Left colon (tissue), 2 donors: ENCODE results near the gene ZNF385D. TPM values are rescaled to one million over a fixed set of nuclear protein-coding genes. Genes with fewer than 3 reads are reported as not detected.

Experiments
- ATAC-seq: fragments of 200-7000 bp; cut with Tn5 transposase; one replicate; pipeline ENCODE4 v1.9.1; 2020; ENCODE audit warnings: mild to moderate bottlenecking, moderate library complexity
- DNase-seq, 2 donors: peaks; one replicate each; pipeline ENCODE4 v3.0.0-alpha.2; 2020
- intact Hi-C, 2 donors: fragments of 100-400 bp; cut with DNase I in 1 of 2; cut with micrococcal nuclease in 1 of 2; formaldehyde crosslinking; loops; one replicate each; pipeline versions ENCODE4 v1.11.2 to v1.14.0; 2022; cut with DNase I, micrococcal nuclease
- total RNA-seq, 2 donors: library from RNA; stranded (reverse); fragmentation: NEBNext Ultra II Directional; extraction: Animal tissue kit (Norgen Biotek cat#: 25700); gene quantifications; one replicate each; pipeline ENCODE4 v1.2.1, GENCODE V29; 2021
- donor health status: DM: no; HTN: no; CAD: no.
- donor health status: DM: yes; HTN: yes; CAD: no.

Gene ZNF385D
- total RNA-seq, 2 donors from 2014 or later = 0.79 to 0.87 TPM

DNA sequence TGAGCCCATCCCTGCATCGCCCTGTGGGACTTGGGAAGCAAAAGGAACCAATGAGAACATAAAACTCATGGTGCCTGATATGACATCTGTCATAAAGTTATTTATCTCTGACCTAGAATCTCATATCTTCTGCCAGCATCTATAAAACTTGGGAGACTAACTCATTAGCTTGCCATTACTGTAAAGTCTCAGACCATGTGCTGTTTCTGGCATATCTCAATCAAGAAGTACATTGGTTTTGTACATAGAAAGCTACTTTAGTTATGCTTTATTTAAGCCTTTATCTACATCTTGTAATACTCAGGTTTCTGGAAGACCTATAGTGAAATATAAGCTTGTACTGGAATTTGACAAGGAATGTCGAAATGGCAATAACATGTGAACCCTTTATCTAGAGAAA is 112.5 kb downstream of the ZNF385D start:
- no peak for ATAC-seq
- DNase-seq = no peak
- intact Hi-C loops = no loop called here

DNA sequence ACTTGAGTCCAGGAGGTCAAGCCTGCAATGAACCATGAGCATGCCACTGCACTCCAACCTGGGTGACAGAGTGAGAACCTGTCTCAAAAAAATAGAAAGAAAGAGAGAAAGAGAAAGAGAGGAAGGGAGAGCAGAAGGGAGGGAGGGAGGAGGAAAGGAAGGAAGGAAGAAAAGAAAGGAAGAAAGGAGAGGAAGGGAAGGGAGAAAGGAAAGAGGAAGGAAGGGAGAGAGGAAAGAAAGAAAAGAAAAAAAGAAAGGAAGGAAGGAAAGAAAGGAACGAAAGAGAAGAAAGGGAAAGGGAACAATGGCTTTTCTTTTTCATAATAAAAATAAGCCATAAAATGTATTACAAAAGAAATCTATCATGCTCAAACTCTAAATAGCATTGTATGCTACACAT is 116.9 kb downstream of the ZNF385D start:
- intact Hi-C loops = no loop called here
- no peak for ATAC-seq
- DNase-seq = no peak

DNA sequence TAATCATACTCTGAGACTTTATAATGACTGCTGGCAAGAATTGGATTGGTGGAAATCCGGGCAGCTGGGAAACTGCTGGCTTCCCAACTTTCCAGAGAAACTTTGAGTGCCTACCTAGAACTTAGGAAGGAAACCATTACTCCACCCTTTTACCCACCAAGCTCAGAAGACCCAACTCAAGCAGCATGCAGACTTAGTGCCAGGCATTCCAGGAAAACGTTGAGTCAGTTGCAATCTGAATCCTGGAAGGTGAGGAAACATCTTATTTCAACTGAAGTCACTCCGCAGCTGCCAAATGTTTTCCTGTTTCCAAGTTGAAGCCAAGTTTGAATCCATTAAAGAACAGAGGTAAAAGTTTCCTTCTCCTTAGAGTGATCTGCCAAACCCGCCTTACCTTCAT is 126.5 kb downstream of the ZNF385D start:
- no peak for DNase-seq
- intact Hi-C loops = no loop called here
- no peak for ATAC-seq

DNA sequence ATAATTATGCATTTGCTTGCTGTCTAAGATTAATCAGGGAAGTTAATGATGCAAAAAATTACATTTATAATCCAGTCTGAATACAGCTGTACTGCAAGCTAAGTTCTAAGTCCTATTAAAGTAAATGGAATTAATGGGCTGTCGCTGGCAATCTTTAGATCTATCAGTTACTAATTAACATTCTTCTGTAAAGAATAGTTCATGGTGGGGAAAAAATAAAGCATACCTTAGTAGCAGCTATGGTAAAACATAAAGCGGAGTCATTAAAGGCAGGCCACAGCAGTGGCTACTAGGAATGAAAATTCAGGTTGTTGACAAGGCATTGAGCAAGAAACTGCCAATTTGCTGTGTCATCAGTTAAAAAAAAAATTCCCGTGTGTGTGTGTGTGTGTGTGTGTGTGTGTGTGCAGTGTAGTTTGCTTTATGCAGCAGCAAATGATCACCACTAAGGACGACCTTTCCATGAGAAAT is 129.8 kb downstream of the ZNF385D start:
- DNase-seq = no peak
- ATAC-seq = no peak
- intact Hi-C loops = no loop called here

DNA sequence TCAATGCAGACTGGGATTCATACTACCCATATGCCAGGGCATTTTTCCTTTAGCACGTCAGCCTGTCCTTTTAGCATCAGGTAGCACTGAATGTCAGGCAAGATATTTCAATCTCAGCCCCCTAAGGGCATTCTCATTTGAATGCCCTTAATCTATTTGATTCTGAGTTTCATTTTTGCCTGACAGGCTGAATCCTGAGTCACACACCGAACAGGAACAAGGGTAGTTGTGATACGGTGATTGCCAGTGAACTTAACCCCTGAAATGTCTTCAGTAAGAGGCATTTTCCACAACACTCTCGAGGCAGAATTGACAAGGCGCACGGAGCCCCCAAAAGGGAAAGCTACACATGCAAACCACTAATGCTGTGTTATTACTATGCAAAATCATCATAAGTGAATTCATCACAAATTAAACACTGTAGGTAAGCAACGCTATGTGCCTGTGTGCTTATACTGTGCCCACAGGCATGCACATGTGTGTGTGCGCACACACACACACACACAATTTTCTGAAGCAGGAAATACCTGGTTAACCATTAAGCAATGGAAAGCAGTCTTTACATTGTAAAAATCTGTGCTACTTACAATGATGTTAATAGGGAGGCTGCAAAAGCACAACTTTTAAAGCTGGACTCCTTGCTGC is 130.4 kb downstream of the ZNF385D start:
- intact Hi-C loops = no loop called here
- no peak for DNase-seq
- no peak for ATAC-seq

DNA sequence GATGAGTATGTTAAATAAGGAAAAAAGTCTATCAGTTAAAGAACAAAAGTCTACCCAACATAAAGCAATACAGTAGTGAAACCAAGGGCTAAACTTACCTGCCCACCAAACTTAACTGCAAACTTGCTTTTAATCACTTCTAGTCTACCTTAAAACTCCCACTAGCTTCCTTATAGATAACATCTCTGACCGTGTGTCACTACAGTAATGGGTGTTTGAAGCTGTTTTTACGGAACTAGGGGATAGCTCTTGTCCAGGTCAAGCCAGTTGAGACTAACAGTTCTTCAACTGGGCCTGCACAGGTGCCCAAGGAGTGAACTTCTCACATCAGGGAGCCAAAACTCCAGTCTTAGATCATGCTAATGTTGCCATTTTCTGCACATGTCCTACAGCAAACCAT is 132.3 kb downstream of the ZNF385D start:
- DNase-seq = no peak
- no peak for ATAC-seq
- intact Hi-C loops = no loop called here

DNA sequence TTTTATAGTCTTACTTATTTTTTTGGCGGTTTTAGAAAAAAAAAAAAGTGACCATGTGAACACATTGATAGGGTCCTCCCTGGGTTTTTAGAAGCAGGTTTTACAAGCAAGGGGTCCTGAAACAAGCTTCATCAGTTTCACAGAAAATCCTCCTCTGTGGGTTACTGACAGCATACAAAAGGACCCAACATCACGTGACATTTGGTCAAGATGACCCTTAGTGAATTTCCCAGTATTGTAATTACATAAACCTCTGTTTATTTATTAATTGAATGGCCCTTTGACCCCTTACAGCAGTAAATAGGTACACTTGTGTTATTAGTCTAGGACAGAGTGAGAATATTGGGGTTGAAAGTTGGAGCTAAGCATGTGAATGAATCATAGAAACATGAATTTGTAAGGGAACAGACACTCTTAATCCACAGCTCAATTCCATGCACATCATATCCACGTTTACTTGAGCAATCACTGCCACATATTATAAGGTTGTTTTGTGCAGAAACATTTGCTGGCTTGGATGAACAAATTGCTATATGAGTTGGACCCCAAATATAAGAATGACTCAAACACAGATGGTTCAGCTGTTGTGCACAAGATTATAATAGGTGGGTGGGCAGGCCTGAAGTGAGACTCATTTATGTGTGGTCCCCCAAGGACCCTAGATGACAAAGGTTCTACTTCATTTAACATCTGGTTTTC is 137.5 kb downstream of the ZNF385D start:
- ATAC-seq (no peak), DNase-seq (no peak)
- intact Hi-C loops = no loop called here

DNA sequence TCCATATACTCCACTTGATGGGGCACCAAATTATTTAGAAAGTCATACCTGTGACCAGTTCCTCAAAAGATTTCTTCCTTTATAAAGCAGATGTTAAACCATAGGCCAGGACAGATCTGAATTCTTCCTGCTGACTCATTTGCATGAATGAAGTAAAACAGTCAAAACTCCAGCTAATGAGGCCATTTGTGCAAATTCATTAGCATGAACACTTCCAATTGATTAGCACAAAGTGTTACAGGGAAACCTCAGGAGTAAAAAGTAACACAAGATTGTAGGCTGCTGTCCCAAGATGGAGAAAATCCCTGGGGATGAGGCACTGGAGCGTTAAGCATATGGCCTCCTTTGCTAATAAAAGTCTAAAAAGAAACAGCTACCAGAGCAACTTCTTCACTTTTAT is 149.8 kb downstream of the ZNF385D start:
- intact Hi-C loops = no loop called here
- ATAC-seq (no peak), DNase-seq (no peak)

DNA sequence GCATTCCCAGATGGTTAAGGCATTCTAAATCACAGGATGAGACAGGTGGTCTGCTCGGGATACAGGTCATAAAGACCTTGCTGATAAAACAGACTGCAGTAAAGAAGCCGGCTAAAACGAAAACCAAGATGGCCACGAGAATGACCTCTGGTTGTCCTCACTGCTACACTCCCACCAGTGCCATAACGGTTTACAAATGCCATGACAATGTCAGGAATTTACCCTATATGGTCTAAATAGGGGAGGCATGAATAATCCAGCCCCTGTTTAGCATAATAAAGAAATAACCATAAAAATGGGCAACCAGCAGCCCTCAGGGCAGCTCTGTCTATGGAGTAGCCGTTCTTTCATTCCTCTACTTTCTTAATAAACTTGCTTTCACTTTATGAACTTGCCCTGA is 151.1 kb downstream of the ZNF385D start:
- ATAC-seq (no peak), DNase-seq (no peak)
- intact Hi-C loops = no loop called here

DNA sequence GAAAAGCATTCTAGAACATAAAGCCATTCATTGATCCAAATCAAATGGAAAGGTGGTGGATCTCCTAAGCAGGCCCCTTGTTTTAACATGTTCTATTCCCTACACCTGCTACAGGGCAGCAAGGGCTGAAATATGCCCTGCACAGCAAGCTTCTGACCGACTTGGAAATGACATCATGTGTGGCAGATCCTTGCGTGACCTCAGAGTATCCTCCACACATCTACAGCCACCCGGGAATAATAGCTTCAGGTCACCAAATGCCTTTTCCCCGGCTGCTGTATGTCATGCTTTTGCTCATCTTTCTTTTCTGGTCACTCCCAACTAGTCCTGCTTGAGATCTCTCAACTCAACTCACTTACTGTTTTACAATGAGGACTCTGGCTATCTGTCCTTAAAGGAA is 158.2 kb downstream of the ZNF385D start:
- DNase-seq (no peak), ATAC-seq (no peak)
- intact Hi-C loops = no loop called here

DNA sequence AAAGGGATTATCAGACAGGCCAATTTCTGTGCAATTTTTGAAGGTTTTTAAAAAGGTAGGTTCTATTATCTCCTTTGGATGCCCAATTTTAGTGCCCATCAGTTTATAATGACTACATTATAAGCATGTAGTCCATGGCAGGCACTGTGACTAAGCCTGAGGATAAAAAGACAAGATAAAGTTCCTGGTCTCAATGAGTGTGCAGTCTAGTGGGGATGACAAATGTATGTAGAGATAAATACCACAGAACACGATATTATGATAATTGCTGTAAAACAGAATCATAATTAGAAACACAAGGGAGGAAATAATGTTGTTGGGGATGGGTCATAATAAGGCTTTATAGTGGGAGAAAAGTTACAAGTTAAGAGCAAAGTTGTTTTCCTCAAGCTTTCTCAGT is 163.1 kb downstream of the ZNF385D start:
- DNase-seq = no peak
- intact Hi-C loops = no loop called here
- ATAC-seq = no peak

DNA sequence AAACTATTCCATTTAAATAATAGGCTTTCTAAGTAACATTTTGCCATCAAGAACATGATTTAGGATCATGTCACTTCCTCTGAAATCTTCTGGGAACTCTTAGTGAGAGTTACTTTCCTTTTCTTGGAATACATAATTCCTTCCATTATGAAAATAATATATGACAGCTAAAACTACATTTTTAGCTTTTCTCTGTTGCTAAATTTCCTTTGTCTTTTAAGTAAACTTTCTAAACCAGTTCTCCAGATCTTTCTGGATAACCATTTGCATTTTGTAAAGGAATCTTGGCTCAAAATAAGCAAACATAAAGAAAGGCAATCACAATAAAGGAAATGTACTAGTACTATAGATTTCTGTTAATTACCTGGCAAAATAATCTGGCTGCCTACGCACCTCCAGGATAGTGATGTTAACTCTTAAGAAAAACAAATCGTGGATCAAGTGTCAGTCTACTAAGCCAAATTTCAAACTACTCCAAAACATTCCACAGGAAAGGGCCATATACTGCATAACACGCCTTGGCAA is 165.7 kb downstream of the ZNF385D start:
- ATAC-seq = no peak
- DNase-seq = no peak
- intact Hi-C loops = no loop called here

DNA sequence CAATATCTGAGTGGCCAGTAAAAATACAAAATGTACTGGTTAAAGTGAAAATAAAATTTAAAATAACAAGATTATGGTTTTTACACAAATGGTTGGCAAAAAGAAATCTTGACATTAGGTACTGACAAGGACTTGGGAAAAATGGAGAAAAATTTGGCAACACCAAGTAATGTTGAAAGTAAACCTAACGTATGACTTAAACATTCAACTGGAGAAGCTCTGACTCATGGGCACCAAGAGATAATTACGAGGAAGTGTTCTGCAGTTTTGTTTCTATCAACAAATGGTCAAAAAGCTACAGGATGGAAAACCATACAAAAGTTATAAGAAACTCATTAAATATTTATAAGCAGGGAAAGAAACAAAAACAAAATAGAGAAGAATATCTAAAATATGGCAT is 177.7 kb downstream of the ZNF385D start:
- DNase-seq (no peak), ATAC-seq (no peak)
- intact Hi-C loops = no loop called here

DNA sequence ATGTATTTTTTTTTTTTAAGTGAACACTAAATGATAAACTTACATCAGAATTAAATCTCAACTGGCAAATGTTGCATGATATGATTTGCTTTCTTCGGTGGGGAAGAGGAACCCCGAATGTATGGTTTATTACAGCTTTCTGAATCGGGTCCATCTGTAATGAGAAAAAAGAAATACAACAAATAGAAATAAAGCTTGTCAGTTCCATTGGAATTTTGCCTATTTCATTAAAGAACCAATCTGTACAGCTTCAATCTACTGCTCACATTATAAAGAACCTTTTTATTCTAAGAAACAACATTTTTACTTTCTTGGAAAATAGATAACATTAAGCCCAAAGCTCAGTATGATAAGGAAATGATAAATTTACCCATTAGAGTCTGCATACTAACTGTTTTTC is 186.5 kb downstream of the ZNF385D start:
- DNase-seq = no peak
- ATAC-seq = no peak
- intact Hi-C loops = no loop called here

DNA sequence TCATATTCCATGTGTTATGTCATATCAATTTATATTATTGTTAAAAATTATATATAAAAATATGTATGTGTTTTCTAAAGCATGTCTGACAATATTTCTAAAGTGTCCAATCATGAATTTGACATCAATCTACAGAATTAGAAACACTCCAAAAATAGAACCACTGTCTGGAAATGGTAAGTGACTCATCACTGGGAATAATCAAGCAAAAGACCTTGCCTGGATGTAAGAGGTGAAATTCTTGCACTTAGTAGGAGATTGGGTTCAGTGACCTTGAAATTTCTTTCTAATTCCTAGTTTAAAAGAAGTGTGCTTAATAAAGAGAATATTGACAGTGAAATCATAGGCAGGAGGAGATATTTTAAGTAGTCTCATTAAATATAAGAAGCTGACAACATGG is 188.8 kb downstream of the ZNF385D start:
- DNase-seq (no peak), ATAC-seq (no peak)
- intact Hi-C loops = no loop called here

DNA sequence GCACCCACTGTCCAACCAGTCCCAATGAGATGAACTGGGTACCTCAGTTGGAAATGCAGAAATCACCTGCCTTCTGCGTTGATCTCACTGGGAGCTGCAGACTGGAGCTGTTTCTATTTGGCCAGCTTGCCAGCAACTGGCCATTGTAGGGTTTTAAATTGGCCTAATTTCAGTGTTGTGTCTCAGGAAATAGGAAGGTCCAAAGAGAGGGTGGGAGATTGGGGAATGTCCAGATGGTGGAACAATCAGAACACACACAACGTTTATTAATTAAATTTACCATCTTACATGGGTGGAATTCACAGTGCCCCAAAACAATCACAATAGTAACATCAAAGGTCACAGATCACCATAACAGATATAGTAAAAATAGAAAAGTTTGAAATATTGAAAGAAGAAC is 189.5 kb downstream of the ZNF385D start:
- no peak for ATAC-seq
- no peak for DNase-seq
- intact Hi-C loops = no loop called here

DNA sequence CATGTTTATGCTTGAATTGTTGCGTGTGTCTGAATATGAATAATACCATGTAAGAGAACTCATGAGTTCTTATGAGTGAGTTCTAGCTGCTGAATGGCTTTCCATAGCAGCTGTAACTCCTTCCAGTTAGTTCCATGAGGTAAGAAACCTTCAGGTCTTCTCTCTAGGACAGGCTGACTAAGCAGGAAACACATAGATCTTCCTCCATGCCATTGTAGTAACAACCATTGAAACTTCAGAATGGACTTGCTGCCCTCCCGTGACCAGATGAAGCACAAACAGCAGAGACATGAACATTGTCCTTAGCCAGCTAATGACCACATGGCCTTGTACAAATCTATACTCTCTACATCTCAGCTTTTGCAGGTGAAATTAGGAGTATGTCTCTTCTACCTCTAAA is 200.0 kb downstream of the ZNF385D start:
- ATAC-seq = no peak
- intact Hi-C loops = no loop called here
- no peak for DNase-seq

DNA sequence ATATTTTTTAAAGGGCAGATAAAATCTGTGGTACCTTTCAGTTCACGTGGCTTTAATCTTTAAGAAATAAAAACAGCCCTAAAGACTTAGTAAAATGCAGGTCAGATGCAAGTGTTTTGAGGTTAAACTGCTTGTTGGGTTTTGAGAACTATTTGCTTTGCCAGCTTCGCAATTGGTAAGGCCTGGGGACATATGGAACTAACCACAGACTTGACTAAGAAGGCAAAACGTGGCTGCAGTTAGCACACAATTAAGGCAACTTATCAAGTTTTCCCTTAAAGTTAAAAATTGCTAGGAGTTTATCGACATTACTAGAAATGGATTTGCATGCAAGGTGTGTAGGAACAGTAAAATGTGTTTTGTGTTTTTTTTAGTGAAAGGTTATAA is 206.9 kb downstream of the ZNF385D start:
- intact Hi-C loops = no loop called here
- DNase-seq (no peak), ATAC-seq (no peak)

DNA sequence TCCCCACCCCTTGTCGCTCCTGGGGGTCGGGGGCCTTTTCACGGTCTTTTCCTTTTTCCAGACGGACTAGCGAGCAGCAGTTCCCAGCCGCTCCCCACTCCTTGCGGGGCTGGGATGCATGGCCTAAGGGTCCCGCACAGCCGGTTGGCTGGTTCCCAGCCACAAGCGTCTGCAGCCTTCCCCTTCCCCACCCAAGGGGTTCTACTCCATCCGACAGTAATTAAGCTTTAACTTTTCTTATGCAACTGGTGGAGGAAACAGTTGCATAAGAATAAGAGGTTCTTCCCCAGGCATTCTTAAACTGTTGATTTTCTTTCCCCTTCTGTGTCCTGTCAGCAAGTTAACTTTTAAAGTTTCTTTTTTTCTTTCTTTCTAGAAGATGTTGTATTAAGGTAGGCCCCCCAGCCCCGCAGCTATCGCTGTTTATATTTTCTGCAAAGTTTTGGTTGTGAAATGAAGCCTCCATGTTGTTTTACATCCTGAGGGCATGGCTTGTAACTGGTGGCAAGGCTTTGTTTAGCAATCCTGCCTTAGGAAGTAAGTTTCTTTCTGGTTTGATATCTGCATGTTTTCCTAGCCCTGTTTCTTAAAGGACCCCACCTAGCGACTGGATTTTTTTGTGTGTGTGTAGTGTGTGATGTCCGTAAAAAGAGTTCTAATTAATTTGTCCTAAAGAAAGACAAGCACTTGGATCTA is 207.5 kb downstream of the ZNF385D start:
- ATAC-seq (no peak), DNase-seq (no peak)
- intact Hi-C loops = no loop called here

DNA sequence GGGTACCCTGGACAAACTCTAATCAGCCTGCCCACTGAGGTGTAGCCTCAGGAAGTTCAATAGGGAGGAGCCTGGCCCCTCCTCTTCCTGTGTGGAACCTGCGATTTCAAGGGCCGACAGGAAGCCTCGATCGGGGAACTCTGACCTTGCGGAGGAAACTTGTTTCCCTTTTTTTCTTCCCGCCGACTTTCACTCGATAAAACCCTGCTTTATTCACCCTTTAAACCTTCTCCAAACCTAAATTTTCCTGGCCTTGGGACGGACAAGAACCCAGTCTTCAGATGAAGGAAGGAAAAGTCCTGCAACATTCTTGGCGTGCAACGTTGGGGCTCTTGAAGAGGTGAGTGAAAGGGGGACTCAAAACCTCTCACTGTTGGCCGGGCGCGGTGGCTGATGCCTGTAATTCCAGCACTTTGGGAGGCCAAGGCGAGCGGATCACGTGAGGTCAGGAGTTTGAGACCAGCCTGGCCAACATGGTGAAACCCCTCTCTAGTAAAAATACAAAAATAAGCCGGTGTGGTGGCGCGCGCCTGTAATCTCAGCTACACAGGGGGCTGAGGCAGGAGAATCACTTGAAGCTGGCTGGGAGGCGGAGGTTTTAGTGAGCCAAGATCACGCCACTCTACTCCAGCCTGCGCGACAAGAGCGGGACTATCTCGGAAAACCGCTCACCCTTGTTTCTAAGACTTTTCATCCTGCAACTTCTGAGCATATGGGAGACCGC is 208.2 kb downstream of the ZNF385D start:
- DNase-seq = no peak
- intact Hi-C loops = no loop called here
- no peak for ATAC-seq
